ENCODE results near the gene GPATCH1.

The GPATCH1 gene

GRCh38 chr19:33176670-33177416 is 95.9 kb downstream of the GPATCH1 start:
- peak; percentile 99 for DNase-seq (ENCODE audit: low read depth)
- TF ChIP-seq, protein P1, sequence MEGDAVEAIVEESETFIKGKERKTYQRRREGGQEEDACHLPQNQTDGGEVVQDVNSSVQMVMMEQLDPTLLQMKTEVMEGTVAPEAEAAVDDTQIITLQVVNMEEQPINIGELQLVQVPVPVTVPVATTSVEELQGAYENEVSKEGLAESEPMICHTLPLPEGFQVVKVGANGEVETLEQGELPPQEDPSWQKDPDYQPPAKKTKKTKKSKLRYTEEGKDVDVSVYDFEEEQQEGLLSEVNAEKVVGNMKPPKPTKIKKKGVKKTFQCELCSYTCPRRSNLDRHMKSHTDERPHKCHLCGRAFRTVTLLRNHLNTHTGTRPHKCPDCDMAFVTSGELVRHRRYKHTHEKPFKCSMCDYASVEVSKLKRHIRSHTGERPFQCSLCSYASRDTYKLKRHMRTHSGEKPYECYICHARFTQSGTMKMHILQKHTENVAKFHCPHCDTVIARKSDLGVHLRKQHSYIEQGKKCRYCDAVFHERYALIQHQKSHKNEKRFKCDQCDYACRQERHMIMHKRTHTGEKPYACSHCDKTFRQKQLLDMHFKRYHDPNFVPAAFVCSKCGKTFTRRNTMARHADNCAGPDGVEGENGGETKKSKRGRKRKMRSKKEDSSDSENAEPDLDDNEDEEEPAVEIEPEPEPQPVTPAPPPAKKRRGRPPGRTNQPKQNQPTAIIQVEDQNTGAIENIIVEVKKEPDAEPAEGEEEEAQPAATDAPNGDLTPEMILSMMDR (IDR thresholded peaks at IDR 0.05; ENCODE audit: insufficient read depth, low read depth, low read length, missing control alignments): peak; percentile 34

GRCh38 chr19:33177417-33177979 is 96.5 kb downstream of the GPATCH1 start:
- TF ChIP-seq, protein P1 (IDR thresholded peaks at IDR 0.05; ENCODE audit: insufficient read depth, low read depth, low read length, missing control alignments): peak; percentile 26
- peak overlapping the region; percentile 46 for H3K4me3 ChIP-seq (ENCODE audit: low read depth, low read length)
- no peak for DNase-seq (ENCODE audit: low read depth)

More at GRCh38 chr19:33176670-33177416, 95.9 kb downstream of the GPATCH1 start:
- H3K4me3 ChIP-seq (ENCODE audit: low read depth, low read length): peak overlapping the region; percentile 75
